Stimulated activated naive CD4-positive, alpha-beta T cell (primary cell): ENCODE measurements around the gene ANKRD27.
"Not testable (repeated sequence)": the region's sequence is repeated elsewhere in the genome, so short reads cannot be mapped to it uniquely, and the experiment has no call there.

Source experiments
- DNase-seq, 6 experiments: peaks; one replicate each; lab custom pipeline; 2025; lab: John Stamatoyannopoulos, UW

The ANKRD27 gene

DNA sequence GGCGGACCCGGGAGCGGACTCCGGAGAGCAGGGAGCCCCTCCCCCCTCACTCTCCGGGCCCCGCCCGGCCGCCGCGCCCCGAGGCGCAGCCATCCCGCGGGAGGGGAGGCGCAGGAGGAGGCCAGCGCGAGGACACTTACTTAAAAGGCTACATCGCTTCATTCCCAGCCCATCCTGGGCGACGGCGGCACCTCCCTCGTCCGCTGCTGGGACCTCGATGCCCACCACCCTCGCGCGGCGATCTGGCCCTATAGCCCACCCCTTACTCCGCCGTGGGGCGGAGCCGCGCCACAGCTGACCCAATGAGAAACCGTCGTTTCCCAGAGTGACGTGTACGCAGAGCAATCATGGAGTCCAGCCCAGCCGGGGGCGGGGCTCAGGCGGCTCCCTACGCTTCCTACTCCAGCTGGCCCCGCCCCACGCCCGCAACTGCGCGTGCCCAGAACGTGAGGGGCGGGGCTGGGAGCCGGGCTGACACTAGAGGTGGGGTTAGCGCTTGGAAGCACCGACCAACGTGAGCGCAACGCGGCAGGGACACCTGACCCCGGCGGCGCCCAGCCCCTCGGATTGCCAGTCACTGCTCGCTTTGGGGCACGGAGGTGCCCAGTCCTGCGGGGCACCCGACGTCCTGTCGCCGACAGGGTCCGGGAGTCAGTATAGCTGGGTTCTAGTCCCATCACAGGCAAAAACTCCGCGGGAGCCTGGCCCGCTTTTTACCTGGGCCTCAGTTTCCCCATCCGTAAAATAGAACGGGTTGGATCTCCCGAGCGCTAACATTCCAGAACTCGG, at the start of gene ANKRD27:
ANKRD27 (minus strand) TSS at position 250 of the 789 bp plus-strand sequence. CDS start 16,165 bp downstream, outside the sequence.
- peak; percentile 96 to 99 (median 97) for DNase-seq

DNA sequence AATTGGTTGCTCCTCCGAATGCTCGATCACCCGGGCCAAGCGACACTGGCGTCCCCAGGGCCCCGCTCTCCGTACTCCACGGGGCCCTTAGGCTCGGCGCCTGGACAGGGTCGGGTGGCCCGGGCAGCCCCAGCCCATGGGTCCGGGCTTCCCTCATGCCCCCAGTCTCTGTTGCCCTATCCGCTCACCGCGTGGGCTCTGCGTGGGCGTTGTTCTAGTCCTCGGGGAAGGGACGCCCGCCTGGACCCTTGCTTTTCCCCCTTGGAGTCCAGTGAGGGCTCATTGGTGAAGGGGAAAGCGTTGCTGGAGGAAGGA, 45.9 kb upstream of the ANKRD27 start:
- no peak for DNase-seq

DNA sequence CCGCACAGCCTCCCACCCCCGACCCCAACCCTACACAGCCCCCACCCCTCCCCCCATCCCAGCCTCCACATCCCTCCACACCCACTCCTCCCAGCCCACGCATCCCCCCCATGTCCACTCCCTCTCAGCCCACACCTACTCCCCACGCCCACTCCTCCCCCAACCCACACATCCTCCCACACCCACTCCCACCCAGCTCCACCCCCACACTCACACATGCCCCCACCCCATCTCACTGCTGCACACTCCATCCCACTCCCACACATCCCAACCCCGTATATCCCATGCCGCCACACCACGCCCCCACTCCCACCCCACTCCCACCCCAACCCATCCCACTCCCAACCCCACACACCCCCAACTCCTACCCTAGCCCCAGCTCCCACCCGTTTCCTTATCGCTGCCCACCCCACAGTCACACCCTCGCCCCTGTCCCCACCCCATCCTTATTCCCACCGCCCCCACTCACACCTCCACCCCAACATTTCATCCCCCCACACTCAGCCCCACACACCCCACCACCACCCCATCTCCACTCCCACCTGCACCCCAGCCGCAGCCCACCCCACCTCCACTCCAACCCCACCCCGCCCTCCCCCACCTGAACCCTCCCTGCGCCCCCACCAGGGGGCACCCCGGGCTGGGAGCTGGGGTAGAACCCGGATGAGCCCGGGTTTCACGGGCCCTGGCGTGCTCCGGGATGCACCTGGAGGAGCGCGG, 45.4 kb upstream of the ANKRD27 start:
- no peak for DNase-seq

DNA sequence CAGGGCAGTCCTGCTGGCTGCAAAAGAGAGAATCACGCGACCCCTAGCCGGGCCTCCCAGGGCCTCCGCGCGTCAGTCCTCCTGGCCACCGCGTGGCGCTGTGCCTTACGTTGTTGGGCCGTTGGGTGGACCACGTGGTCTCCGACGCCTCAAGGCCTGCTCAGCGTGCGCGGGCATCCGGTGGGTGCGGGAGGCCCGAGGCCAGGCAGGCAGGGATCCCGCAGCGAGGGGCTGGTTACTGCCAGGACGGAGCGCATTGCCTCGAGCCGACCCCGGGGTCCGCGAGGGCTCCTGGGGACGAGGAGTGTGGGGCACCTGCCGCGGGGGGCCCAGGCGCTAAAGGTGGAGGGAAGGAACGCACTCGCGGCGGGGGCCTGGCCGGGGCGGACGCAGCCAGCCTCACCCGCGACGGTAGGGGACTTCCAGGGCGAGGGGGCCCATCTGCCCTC, 44.7 kb upstream of the ANKRD27 start, which contains the start of gene TDRD12:
TDRD12 (plus strand) TSS at position 157 of the 449 bp plus-strand sequence. CDS start 306 bp downstream, outside the sequence.
- no peak for DNase-seq

DNA sequence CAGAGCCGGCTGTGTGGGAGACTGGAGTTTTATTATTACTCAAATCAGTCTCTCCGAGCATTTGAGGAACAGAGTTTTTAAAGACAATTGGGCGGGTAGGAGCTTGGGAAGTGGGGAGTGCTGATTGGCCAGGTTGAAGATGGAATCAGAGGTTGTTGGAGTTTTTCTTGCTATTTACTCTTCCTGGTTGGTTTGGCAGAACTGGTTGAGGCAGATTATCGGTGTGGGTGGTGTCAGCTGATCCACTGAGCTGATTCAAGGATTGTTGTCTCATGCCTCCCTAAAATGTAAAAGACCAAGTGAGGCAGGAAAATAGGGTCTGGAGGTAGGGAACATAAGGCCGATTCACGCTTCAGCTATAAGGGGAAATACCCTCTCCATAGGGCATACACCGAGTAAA, 43.3 kb upstream of the ANKRD27 start:
- no peak for DNase-seq

DNA sequence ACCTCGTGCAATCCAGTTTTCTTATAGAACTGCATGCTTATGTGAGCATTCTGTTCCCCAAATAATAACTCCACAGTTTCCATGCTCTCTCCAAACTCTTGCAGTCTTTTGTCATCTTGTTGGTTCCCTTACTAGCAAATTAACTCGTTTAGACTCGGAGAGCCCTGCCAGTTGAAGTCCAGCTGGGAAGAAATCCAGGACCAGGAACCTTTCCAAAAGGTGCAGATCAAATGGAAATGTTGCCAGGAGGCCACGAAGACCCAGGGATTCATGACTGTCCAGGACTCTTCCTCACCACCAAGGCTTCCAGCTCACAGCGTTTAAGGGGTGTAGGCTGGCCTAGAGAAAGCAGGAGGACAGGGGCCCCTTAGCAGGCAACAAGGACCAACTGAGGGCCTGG, 42.5 kb upstream of the ANKRD27 start:
- DNase-seq = no peak

DNA sequence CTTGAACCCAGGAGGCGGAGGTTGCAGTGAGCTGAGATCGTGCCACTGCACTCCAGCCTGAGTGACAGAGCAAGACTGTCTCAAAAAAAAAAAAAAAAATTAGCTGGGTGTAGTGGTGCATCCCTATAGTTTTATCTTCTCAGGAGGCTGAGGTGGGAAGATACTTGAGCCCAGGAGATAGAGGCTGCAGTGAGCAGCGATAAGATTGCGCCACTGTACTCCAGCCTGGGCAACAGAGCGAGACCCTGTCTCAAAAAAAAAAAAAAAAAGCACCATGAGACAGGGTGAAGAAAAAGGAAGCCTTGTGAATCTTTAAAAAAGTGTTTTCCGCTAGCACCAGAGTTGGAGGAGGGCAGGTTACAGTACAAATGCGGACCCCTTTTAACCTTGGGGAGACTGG, 41.2 kb upstream of the ANKRD27 start:
- not testable (repeated sequence) for DNase-seq

DNA sequence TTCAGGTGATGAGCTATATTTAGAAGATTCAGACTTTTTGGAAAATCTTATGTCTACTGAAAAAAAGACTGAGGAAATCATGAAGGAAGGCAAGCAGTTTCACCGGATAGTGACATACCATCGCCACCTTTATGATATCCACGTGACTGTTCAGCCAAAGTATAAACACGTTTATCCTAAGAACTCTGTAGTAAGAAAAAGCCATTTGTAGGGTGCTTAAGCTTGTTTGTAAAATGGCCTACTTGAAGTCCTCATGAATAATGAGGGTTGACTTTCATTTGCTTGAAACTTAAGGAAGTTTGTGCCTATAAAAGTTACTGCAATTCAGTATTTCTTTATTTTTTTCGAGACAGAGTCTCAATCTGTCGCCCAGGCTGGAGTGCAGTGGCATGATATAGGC, 36.8 kb upstream of the ANKRD27 start:
- no peak for DNase-seq

DNA sequence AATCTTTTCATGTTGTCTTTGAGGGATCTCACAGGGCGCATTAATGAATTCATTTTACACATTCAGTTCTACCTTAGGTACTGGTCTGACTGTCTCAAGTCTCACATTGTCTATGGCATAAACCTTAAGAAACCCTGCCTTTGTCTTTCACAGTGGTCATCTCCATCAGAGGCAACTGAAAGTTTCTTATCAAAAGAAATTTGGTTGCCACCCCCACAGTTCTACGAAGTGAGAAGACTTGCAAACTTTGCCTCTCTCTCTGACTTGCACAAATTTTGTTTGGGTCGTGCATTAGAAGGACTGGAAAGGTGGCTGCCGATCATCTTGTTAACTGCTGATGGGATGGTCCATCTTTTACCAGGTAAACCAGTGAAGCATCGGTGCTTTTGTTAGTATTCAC, 34.1 kb upstream of the ANKRD27 start:
- no peak for DNase-seq

DNA sequence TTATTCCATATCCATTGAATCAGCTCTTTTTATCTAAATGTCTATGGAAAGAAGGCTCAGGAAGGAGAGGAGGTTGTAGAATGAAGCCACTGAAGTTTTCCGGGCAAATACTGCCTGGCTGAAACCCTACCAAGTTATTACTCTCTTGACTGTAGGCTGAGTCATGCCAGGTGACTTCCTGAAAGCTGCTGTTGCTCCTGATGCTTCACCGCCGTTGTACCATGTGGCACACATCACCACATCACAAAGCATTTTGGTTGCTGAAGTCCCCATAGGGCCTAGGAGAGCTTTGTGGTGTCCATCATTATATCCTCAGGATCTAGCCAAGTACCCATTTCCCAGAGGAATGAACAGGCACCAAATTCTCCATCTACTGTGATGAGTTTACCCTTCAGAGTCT, 33.5 kb upstream of the ANKRD27 start:
- DNase-seq = no peak

DNA sequence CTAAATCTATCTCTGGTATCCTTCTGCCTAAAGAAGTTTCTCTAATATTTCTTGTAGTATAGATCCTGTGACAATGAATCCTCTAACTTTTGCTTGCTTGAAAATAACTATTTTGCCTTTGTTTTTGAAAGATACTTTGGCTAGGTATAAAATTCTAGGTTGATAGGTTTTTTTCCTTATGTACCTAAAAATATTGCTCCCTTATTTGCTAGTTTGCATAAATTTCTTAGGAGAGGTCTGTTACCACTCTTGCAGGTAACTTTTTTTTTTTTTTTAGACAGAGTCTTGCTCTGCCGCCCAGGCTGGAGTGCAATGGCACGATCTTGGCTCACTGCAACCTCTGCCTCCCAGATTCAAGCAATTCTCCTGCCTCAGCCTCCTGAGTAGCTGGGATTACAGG, 29.0 kb upstream of the ANKRD27 start:
- DNase-seq = not testable (repeated sequence)

DNA sequence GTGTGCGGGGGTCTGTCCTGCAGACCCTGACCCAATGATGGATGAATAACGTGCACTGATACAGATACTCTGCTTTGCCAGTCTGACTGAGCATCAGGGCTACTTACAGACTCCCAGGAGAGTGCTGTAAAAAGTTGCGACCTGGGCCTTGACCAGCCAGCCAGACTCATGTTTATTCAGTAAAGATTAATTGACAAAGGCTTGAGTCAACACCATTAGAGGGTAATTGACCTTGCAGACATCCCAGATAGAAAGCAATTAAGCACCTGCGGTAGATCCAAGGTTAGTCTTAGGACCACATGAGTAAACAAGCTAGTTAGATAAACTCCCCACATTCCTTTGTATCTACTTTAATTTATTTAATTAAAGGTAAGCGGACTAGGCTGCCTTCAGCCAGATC, 27.0 kb upstream of the ANKRD27 start:
- DNase-seq = no peak

DNA sequence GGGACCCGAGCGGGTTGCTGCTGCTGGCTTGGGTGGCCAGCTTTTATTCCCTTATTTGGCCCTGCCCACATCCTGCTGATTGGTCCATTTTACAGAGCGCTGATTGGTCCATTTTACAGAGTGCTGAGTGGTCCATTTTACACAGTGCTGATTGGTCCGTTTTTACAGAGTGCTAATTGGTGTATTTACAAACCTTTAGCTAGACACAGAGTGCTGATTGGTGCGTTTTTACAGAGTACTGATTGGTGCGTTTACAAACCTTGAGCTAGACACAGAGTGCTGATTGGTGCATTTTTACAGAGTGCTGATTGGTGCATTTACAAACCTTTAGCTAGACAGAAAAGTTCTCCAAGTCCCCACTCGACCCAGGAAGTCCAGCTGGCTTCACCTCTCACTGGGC, 25.1 kb upstream of the ANKRD27 start:
- peak in 1 of 6 experiments; percentile 6 for DNase-seq

DNA sequence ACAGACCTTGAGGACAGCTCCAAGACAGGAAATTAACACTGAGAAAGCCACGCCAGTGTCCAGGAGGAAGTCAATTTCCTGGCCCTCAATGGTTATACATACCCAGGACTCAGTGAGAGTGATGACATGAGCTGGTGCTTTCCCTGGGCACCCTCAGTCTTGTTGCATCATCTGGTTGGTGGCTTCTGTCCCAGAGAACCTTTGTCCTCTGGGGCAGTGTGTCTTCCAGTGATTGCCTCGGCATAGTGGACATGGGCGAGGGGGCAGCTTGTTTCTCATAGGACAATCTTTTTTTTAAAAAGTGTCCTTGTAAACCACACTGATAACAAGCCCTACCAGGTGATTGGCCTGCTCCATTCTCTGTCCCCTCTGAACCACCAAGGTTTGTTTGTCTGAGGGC, 21.8 kb upstream of the ANKRD27 start:
- DNase-seq = not testable (repeated sequence)

DNA sequence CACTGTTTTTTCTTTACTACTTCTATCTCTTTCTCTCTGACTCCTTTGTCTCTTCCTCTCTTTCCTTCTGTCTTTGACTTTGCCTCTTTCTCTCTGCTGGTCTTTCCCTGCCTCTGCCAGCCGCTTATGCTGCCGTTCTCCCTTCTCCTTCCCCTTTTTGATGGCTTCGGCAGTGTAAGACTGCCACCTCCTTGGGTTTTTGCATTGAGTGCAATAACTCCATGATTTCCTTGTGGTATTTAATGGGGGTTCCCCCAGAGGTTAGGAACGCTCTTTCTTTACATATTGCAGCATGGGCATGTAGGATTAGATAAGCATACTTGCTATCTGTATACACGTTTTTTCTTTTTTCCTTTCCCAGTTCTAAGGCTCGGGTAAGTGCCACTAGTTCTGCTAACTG, 20.5 kb upstream of the ANKRD27 start:
- not testable (repeated sequence) for DNase-seq

DNA sequence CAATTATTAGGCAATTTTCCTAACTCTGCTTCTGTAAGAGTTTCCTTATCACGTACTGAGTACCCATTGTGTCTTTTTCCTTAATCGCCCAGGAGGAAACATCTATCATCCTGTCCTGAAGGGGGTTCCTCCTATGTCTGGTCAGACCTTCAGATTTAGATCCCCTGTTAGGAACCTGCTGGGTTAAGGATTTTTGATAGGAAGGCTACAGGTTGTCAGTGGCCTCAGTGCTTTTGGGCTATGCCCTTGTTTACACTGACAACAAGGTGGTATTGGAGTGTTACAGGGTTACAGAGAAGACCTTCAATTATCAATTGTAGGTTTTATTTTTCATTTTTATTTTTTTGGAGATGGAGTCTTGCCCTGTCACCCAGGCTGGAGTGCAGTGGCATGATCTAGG, 19.9 kb upstream of the ANKRD27 start:
- DNase-seq = not testable (repeated sequence)

DNA sequence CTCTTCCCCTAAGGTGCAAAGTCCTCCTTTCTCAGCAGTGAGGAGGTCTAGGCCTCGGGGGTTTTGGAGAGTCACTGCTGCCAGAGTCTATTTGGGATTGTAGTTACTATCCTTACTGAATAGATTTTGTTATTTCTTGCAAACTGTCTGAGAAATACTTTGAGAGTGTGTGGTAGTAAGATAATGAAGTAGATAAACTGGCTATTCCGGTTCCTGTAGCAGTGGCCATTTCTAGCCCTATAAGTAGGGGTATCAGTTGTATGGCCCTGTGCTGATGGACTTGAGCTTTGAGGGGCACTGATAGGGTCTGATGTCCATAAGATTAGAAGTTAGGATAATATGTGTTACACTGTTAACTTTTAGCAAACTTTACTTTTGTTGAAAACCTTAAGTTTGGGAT, 19.3 kb upstream of the ANKRD27 start:
- not testable (repeated sequence) for DNase-seq

DNA sequence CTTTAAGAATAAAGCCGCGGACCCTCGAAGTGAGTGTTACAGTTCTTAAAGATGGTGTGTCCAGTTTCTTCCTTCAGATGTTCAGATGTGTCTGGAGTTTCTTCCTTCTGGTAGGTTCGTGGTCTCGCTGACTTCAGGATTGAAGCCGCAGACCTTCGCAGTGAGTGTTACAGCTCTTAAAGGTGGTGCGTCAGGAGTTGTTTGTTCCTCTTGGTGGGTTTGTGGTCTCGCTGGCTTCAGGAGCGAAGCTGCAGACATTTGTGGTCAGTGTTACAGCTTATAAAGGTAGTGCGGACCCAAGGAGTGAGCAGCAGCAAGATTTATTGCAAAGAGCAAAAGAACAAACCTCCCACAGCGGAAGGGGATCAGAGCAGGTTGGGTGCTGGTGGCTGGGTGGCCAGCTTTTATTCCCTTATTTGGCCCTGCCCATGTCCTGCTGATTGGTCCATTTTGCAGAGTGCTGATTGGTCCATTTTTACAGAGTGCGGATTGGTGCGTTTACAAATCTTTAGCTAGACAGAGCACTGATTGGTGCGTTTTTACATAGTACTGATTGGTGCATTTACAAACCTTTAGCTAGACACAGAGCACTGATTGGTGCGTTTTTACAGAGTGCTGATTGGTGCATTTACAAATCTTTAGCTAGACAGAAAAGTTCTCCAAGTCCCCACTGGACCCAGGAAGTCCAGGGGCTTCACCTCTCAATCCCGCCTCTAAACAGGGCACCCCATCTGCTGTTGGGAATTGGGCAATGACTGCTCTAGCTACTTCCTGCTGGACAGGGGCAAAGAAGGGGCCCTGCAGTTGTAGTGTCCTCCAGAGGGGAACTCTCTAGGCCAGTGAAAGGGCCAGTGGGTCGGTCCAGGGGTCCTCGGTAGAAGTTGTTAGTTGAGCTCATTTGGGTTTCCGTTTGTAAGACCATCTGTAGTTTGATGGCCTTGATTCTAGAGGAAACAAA, 18.4 kb upstream of the ANKRD27 start:
- DNase-seq = peak in 2 of 6 experiments; percentile 5 to 16

DNA sequence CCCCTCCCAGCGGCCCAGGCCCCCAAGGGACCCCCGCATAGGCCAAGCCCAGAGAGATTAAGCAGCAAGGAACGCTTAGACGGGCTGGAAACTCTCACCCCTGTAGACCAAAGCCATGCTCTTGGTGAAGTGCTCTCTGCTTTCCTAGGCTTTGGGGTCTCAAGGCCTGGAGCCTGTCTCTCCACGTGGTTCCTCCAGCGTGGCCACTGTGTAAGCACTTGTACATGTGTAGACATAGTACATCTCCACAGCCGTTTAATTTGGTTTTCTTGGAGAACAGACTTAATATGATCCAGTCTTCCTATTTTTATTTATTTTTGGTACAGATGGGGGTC, 17.7 kb upstream of the ANKRD27 start:
- DNase-seq = no peak

DNA sequence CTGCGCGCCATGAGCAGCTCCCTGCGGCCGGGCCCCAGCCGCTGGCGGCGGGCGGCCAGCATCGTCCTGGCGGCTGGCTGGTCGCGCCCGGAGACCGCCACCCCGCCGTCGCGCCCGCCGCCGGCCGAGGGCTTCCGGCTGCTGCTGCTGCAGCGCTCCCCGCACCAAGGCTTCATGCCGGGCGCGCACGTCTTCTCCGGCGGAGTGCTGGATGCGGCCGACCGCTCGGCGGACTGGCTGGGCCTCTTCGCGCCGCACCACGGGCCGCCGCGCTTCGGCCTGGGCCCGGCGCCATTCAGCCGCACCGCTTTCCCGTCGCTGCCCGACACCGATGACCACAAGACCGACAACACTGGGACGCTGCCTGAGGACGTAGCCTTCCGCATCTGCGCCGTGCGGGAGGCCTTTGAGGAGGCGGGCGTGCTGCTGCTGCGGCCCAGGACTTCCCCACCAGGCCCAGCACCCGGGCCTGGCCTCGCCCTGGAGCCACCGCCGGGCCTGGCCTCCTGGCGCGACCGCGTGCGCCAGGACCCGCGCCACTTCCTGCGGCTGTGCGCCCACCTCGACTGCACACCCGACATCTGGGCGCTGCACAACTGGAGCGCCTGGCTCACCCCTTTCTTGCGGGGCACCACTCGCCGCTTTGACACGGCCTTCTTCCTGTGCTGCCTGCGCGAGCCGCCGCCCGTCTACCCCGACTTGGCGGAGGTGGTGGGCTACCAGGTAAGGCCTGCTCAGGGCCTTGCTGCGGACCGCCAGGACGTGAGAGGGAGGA, 17.2 kb upstream of the ANKRD27 start:
- peak; percentile 11 to 71 (median 38) for DNase-seq

DNA sequence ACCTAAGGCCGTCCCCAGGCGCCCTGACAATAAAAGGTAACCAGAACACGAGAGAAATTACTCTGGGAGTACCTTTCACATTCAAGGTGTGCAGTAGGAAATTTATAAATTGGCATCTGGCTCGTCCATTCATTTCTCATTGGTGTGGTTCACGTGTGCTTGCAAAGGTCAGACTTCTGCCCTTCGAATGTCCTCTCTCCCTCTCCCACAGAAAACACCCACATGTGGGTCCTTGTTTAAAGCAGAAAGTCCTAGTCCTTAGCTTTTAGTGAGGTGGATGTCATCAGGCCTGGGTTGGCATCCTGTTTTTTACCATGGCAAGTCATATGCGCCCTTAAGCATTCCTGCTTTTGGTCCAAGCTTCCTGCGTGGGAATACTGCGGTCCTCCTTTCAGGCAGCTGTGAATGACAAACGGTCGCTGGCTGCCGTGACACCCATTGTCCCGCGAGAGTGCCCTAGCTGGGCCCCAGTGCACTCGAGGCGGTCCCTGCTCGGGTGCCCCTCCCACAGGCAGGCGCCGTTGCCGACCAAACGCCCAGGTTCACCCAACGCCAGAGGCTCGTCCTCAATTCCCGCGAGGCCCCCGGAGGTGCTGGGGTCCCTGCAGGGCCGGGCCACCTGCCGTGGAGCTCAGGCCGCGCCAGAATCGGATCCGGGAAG, 16.4 kb upstream of the ANKRD27 start, which contains the start of gene NUDT19:
NUDT19 (plus strand) TSS at position 531 of the 661 bp plus-strand sequence. CDS start 140 bp downstream, outside the sequence.
- DNase-seq = peak; percentile 36 to 67 (median 50)
